Lower leg skin (tissue), 4 donors: Measurements from ENCODE around the gene MVK. TPM values are rescaled to one million over a fixed set of nuclear protein-coding genes. Genes with fewer than 3 reads are reported as not detected.

Experiments used
- DNase-seq, 2 donors: peaks; one replicate each; pipeline ENCODE4 v3.0.0-alpha.2; 2019; ENCODE audit warnings: low spot score in 2 of 2
- H3K4me3 ChIP-seq: fragments of 200-600 bp; sonication (generic); 2 replicates; pipeline ENCODE4 v1.5.1; 2017; ENCODE audit warnings: mild to moderate bottlenecking, low read depth; ENCODE audit not compliant: poor library complexity, severe bottlenecking
- POLR2A ChIP-seq, 2 donors: fragments of 450-650 bp; IDR thresholded peaks; one replicate each; pipeline ENCODE4 v1.6.1; 2016 to 2017; ENCODE audit warnings: antibody characterized with exemption in 2 of 2, mild to moderate bottlenecking in 1 of 2, moderate library complexity in 1 of 2
- WGBS, 2 donors: methylation state at CpG; one replicate each; pipeline ENCODE4 v1.1.5; 2018; 5-methylcytosine and 5-hydroxymethylcytosine counted together
- intact Hi-C: fragments of 100-400 bp; cut with DNase I; formaldehyde crosslinking; loops from one replicate; pipeline ENCODE4 v1.15.0; 2023; ENCODE audit warnings: low total_unique reads
- total RNA-seq, 4 donors: library from RNA; depleted of rRNA; stranded (reverse); fragments of >200 nt; gene quantifications; one replicate each; pipeline ENCODE4 v1.1.0, GENCODE V29; 2016
- TF ChIP-seq, protein P1 (sequence below), 3 donors: fragments of 450-650 bp; IDR thresholded peaks; one replicate each; pipeline ENCODE4 v1.5.1; 2016; ENCODE audit warnings: antibody characterized with exemption in 3 of 3, mild to moderate bottlenecking in 3 of 3, moderate library complexity in 2 of 3

MVK gene
- total RNA-seq, 4 donors from 2014 or later, result 50.1 to 71.9 (median 61.9) TPM

DNA sequence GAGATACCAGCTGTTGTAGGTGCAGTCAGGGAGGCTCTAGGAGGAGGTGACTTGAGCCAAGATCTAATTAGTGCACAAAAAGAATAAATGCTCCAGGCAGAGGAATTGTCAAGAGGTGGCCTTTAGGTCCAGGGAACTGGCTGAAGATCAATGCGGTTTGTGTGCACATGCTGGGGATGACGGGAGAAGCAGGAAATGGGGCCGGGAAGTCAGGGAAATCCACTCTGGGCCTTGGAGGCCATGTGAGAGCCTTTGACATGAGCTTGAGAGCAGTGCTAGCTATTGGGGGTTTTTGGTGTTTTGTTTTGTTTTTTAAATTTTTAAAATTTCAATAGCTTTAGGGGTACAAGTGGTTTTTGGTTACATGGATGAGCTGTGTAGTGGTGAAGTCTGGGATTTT is 67.4 kb downstream of the MVK start:
- TF ChIP-seq, protein P1, sequence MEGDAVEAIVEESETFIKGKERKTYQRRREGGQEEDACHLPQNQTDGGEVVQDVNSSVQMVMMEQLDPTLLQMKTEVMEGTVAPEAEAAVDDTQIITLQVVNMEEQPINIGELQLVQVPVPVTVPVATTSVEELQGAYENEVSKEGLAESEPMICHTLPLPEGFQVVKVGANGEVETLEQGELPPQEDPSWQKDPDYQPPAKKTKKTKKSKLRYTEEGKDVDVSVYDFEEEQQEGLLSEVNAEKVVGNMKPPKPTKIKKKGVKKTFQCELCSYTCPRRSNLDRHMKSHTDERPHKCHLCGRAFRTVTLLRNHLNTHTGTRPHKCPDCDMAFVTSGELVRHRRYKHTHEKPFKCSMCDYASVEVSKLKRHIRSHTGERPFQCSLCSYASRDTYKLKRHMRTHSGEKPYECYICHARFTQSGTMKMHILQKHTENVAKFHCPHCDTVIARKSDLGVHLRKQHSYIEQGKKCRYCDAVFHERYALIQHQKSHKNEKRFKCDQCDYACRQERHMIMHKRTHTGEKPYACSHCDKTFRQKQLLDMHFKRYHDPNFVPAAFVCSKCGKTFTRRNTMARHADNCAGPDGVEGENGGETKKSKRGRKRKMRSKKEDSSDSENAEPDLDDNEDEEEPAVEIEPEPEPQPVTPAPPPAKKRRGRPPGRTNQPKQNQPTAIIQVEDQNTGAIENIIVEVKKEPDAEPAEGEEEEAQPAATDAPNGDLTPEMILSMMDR (IDR thresholded peaks at IDR 0.05), result no peak
- TF ChIP-seq POLR2A (IDR thresholded peaks at IDR 0.05), result no peak
- DNase-seq, result no peak
- H3K4me3 ChIP-seq, result no peak overlapping the region
- intact Hi-C loops, result no loop called here
- WGBS, 2 donors, result 72 to 84% methylated on average over 3 of the region's 3 CpGs

DNA sequence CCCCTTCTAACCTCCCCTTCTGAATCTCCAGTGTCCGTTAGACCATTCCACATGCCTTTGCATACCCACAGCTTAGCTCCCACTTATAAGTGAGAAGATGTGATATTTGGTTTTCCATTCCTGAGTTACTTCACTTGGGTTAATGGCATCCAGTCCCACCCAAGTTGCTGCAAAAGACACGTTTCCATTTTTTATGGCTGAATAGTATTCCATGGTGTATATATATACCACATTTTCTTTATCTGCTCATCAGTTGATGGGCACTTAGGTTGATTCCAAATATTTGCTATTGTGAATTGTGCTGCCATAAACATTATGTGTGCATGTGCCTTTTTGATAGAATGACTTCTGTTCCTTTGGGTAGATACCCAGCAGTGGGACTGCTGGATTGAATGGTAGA is 67.8 kb downstream of the MVK start:
- 90 to 92% methylated on average over 2 of the region's 2 CpGs for WGBS, 2 donors
- no peak for DNase-seq
- intact Hi-C loops, result no loop called here
- H3K4me3 ChIP-seq, result no peak overlapping the region
- no peak for TF ChIP-seq POLR2A (IDR thresholded peaks at IDR 0.05)
- TF ChIP-seq, protein P1 (IDR thresholded peaks at IDR 0.05), result no peak

DNA sequence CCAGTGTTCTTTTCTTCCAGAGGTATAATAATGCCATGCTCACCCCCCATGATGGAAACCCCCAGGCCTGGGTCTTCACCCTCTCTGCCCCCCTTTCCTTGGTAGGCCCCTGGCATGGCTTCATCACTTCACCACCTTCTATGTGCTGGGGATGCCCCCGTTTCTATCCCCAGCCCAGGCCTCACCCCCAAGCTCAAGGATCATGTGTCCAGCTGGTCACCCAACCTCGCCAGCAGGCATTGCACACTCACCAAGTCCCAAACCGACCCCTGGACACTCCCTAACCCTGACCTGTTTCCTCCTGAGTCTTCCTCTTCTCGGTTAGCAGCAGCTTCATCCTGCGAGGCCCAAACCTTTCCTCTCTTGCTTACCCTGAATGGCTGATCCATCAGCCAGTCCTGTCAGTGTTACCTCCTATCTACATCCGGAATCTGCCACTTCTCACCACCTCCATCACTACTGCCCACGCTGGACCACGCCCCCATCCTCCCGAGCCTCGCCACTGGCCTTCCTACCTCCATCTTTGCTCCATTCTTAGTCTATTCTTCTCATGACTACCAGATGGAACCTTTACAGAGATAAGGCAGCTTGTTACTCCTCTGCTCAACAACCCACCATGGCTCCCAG is 69.0 kb downstream of the MVK start:
- no peak overlapping the region for H3K4me3 ChIP-seq
- DNase-seq, result no peak
- TF ChIP-seq POLR2A (IDR thresholded peaks at IDR 0.05), result no peak
- TF ChIP-seq, protein P1 (IDR thresholded peaks at IDR 0.05), result no peak
- WGBS, 2 donors, result 71% methylated on average over 10 of the region's 10 CpGs
- intact Hi-C loops, result no loop called here

DNA sequence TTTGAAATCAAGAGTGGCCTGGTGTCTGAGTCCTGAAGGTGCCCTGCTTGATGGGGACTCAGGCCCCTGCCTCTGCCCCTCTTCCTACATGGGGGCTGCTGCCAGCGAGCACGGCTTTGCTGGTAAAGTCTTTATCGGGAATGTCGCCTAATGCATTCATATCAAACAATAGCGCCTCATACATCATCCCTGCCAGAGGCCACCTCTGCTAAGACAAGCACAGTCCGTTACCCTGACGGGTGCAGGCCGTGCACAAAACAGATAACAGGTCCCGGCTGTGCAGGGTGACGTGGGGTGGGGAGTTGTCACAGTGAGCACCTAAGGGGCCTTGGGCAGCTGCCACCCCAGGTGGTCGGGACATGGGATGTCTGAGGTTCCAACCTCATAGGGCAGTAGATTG is 71.6 kb downstream of the MVK start:
- DNase-seq, result no peak
- WGBS, 2 donors, result 69 to 76% methylated on average over 11 of the region's 11 CpGs
- TF ChIP-seq, protein P1 (IDR thresholded peaks at IDR 0.05), result no peak
- no peak for TF ChIP-seq POLR2A (IDR thresholded peaks at IDR 0.05)
- intact Hi-C loops, result no loop called here
- no peak overlapping the region for H3K4me3 ChIP-seq

DNA sequence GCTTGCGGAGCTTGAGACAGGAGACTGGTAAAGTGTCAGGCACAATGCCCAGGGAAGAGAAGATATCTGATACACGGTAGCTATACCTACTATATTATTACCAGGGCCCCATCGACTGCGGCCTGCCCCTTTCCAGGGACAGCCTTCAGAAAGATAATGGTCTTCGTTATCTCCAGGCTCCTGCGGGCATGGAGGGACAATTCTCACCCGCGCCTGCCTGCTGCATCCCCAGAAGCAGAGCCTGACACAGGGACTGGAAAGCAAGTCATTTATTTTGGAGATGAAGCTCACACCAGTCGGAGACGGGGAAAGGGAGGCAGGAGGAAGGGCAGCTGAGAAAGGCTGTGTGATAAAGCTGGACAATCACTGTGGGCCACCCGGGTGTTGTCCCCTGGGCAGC is 72.1 kb downstream of the MVK start:
- TF ChIP-seq, protein P1 (IDR thresholded peaks at IDR 0.05), result no peak
- TF ChIP-seq POLR2A (IDR thresholded peaks at IDR 0.05), result no peak
- 84 to 86% methylated on average over 11 of the region's 11 CpGs for WGBS, 2 donors
- no peak for DNase-seq
- intact Hi-C loops, result no loop called here
- H3K4me3 ChIP-seq, result no peak overlapping the region

Other genes with a start within 250 kb of the MVK start
- gene MYO1H, start 225.9 kb upstream of the MVK start, total RNA-seq, result under 1 TPM in 2 of 4 donors, not detected in 2; 0.20 to 0.75 TPM
- gene KCTD10, start 96.5 kb upstream of the MVK start, total RNA-seq, result 10 to 100 TPM; 22.3 to 60.1 (median 44.1) TPM
- gene UBE3B, start 96.2 kb upstream of the MVK start, total RNA-seq, result 10 to 100 TPM; 42.7 to 49.9 (median 46.3) TPM
- 10 to 100 TPM; 15.1 to 31.0 (median 21.7) TPM for gene MMAB, start 290 bp upstream of the MVK start, total RNA-seq
- 1 to 10 TPM; 4.8 to 7.2 (median 6.1) TPM for gene FAM222A, start 140.0 kb downstream of the MVK start, total RNA-seq